ENCODE results near the gene DNM3. TPM values are rescaled to one million over a fixed set of nuclear protein-coding genes. Genes with fewer than 3 reads are reported as not detected.
"Not testable (repeated sequence)": the region's sequence is repeated elsewhere in the genome, so short reads cannot be mapped to it uniquely, and the experiment has no call there.

Gene DNM3
- total RNA-seq, 1 donor from 2014 or later: 15.4 TPM

DNA sequence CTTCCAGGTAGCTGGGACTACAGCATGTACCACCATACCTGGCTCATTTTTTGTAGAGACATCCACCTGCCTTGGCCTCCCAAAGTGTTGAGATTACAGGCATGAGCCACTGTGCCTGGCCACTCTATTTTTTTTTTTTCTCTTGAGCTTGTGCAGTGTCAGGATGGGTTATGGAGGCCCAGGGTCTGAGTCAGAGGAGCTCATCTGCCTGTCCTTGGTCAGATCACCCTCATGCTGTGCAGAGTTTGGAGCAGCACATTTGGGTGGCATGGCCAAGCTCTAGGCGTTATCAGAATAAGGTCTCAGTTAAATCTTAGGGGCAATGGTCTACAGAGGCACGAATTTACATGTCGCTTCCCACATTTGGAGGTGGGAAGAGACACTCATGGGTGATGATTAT lies 43.0 kb upstream of the DNM3 start:
- intact Hi-C loops (cut with DNase I): no loop called here
- Histone ChIP-seq H3K4me1 (peaks cover 8% of the 10 kb centered on the region), H3K27me3 (no peaks in the 10 kb centered on the region), H3K27ac (no peak overlapping the region), H3K4me3 (no peak overlapping the region), H3K9me3 (no peaks in the 10 kb centered on the region), H3K36me3 (peaks cover 46% of the 10 kb centered on the region)
- TF ChIP-seq, protein P1, sequence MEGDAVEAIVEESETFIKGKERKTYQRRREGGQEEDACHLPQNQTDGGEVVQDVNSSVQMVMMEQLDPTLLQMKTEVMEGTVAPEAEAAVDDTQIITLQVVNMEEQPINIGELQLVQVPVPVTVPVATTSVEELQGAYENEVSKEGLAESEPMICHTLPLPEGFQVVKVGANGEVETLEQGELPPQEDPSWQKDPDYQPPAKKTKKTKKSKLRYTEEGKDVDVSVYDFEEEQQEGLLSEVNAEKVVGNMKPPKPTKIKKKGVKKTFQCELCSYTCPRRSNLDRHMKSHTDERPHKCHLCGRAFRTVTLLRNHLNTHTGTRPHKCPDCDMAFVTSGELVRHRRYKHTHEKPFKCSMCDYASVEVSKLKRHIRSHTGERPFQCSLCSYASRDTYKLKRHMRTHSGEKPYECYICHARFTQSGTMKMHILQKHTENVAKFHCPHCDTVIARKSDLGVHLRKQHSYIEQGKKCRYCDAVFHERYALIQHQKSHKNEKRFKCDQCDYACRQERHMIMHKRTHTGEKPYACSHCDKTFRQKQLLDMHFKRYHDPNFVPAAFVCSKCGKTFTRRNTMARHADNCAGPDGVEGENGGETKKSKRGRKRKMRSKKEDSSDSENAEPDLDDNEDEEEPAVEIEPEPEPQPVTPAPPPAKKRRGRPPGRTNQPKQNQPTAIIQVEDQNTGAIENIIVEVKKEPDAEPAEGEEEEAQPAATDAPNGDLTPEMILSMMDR (IDR thresholded peaks at IDR 0.05): no peak
- no peak for ATAC-seq
- no peak for DNase-seq

DNA sequence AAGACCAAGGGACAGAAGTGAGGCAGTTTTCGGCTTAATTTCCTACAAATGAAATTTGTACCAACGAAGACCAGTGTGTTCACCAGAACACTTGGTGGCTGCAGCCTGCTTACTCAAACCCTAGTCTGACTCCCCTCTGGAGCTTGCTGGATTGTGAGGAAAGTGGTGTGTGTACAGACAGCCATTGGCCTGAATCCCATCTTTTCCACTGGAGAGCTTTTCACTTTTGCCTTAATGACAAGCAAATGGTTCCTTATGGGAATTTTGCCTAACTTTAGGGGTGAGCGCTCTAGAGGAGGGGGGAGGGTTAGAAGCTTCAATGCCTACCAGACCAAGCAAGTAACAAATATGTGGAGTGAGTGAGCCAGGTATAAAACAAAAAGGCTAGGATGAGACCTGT lies 42.5 kb upstream of the DNM3 start:
- Histone ChIP-seq H3K27me3 (no peaks in the 10 kb centered on the region), H3K27ac (no peak overlapping the region), H3K9me3 (no peaks in the 10 kb centered on the region), H3K36me3 (peaks cover 42% of the 10 kb centered on the region), H3K4me1 (peaks cover 8% of the 10 kb centered on the region), H3K4me3 (no peak overlapping the region)
- intact Hi-C loops (cut with DNase I): no loop called here
- ATAC-seq: no peak
- DNase-seq: no peak
- TF ChIP-seq, protein P1 (IDR thresholded peaks at IDR 0.05): no peak

DNA sequence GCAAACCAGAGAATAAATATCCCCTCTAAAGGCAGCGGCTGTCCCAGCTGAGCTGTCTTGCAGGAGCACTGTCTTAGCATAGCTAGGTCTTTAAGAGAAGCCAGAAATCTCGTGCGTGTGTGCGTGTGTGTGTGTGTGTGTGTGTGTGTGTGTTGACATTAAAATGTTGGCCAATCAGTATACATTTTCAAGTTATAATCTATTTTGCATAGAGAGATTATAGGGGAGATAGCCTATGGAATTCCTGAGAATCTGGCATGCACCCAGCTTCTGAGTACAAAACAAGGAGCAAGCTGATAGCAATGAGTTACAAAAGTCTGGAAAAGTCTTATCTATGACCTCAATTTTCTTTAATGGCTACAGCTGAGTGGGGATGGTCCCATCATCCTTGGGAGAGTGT lies 42.1 kb upstream of the DNM3 start:
- Histone ChIP-seq H3K9me3 (no peaks in the 10 kb centered on the region), H3K4me1 (peaks cover 8% of the 10 kb centered on the region), H3K36me3 (peaks cover 38% of the 10 kb centered on the region), H3K4me3 (no peak overlapping the region), H3K27ac (no peak overlapping the region), H3K27me3 (no peaks in the 10 kb centered on the region)
- DNase-seq (no peak), ATAC-seq (no peak)
- TF ChIP-seq, protein P1 (IDR thresholded peaks at IDR 0.05): no peak
- intact Hi-C loops (cut with DNase I): no loop called here

DNA sequence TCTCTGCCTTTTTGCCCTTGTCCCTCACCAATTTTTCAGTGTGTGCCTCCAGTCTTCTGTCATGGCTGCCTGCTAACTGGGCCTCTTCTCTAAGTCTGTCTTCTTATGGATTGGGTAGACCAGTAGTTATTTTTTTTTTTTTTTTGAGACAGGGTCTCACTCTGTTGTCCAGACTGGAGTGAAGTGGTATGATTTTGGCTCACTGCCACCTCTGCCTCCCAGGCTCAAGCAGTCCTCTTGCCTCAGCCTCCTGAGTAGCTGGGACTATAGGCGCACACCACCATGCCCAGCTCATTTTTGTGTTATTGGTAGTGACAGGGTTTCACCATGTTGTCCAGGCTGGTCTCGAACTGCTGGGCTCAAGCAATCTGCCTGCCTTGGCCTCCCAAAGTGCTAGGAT lies 41.6 kb upstream of the DNM3 start:
- not testable (repeated sequence) for ATAC-seq, H3K9me3 ChIP-seq, H3K27ac ChIP-seq, H3K4me3 ChIP-seq, DNase-seq, H3K4me1 ChIP-seq, H3K27me3 ChIP-seq
- peaks cover 33% of the 10 kb centered on the region for H3K36me3 ChIP-seq
- intact Hi-C loops (cut with DNase I): loop anchor here (2.0 kb wide), 1 partner anchor 185 kb away; no protein-coding TSS in a partner anchor

DNA sequence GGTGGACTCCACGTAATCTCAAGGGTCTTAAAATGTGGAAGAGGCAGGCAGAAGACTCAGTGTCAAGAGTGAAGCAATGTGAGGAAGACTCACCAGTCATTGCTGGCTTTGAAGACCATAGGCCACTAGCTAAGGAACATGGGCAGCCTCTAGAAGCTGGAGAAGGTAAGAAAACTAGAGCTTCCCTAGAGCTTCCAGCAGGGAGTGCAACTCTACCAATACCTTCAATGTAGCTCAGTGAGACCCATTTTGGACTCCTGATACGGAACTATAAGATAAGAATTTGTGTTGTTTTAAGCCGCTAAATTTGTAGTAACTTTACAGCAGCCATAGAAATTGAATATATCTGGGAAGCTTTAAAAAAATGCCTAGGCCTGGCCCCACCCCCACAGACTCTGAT lies 41.0 kb upstream of the DNM3 start:
- intact Hi-C loops (cut with DNase I): loop anchor here (2.0 kb wide), 1 partner anchor 184 kb away; no protein-coding TSS in a partner anchor
- H3K36me3 ChIP-seq: peaks cover 27% of the 10 kb centered on the region
- H3K27ac ChIP-seq: no peak overlapping the region
- peaks cover 8% of the 10 kb centered on the region for H3K4me1 ChIP-seq
- no peak for ATAC-seq
- TF ChIP-seq, protein P1 (IDR thresholded peaks at IDR 0.05): no peak
- no peaks in the 10 kb centered on the region for H3K9me3 ChIP-seq
- no peaks in the 10 kb centered on the region for H3K27me3 ChIP-seq
- no peak for DNase-seq
- H3K4me3 ChIP-seq: no peak overlapping the region

DNA sequence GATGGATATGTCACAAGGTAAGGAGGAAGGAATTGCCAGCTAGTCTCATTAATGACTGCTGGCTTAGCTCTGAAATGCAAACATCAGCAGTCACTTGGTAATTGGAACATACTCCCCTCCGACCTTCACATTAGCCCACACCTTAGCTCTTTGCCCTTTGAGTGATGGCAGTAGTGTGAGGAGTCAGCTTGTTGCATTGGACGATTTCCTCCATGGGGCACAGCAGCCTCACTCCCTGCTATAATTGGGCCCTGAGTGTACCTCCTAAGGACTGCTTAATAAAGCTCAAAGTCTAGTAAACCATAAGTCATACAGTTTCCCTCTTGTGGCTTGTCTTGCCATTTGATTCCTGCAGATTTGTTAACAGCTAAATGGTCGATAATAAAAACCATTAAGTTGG lies 40.4 kb upstream of the DNM3 start:
- DNase-seq (no peak), ATAC-seq (no peak)
- no peak overlapping the region for H3K4me3 ChIP-seq
- peaks cover 8% of the 10 kb centered on the region for H3K4me1 ChIP-seq
- H3K27ac ChIP-seq: no peak overlapping the region
- TF ChIP-seq, protein P1 (IDR thresholded peaks at IDR 0.05): no peak
- intact Hi-C loops (cut with DNase I): loop anchor here (2.0 kb wide), 1 partner anchor 184 kb away; no protein-coding TSS in a partner anchor
- no peaks in the 10 kb centered on the region for H3K9me3 ChIP-seq
- no peaks in the 10 kb centered on the region for H3K27me3 ChIP-seq
- H3K36me3 ChIP-seq: peaks cover 22% of the 10 kb centered on the region

Data from upper lobe of right lung (tissue), 1 donor.